IPS-15b (cell line): ENCODE measurements around the gene RAC2.

Experiments used
- H3K27me3 ChIP-seq: one replicate; pipeline ENCODE4 v1.6.1; 2013; ENCODE audit warnings: low read length; ENCODE audit not compliant: control insufficient read depth, insufficient read depth
- H3K36me3 ChIP-seq: one replicate; pipeline ENCODE4 v1.6.1; 2013; ENCODE audit warnings: low read length; ENCODE audit not compliant: control insufficient read depth, insufficient read depth
- H3K4me1 ChIP-seq: one replicate; pipeline ENCODE4 v1.6.1; 2013; ENCODE audit warnings: mild to moderate bottlenecking, low read length; ENCODE audit not compliant: control insufficient read depth, insufficient read depth
- H3K4me3 ChIP-seq: one replicate; pipeline ENCODE4 v1.5.1; 2013; ENCODE audit warnings: low read depth, low read length
- H3K9ac ChIP-seq: one replicate; pipeline ENCODE4 v1.6.1; 2013; ENCODE audit warnings: low read depth, mild to moderate bottlenecking, low read length
- H3K9me3 ChIP-seq: one replicate; pipeline ENCODE4 v1.6.1; 2013; ENCODE audit warnings: mild to moderate bottlenecking, low read length; ENCODE audit not compliant: control insufficient read depth, insufficient read depth

RAC2 gene

GRCh38 chr22:37218771-37219411 is 25.2 kb downstream of the RAC2 start:
- Histone ChIP-seq H3K36me3 (no peaks in the 10 kb centered on the region), H3K9me3 (no peaks in the 10 kb centered on the region), H3K27me3 (no peaks in the 10 kb centered on the region), H3K4me1 (no peaks in the 10 kb centered on the region), H3K9ac (no peak overlapping the region), H3K4me3 (no peak overlapping the region)

GRCh38 chr22:37218399-37218770 is 25.7 kb downstream of the RAC2 start:
- H3K9ac ChIP-seq: no peak overlapping the region
- no peaks in the 10 kb centered on the region for H3K36me3 ChIP-seq
- no peak overlapping the region for H3K4me3 ChIP-seq
- no peaks in the 10 kb centered on the region for H3K27me3 ChIP-seq
- H3K4me1 ChIP-seq: no peaks in the 10 kb centered on the region
- no peaks in the 10 kb centered on the region for H3K9me3 ChIP-seq

- H3K4me3 ChIP-seq: no peak overlapping the region
- no peak overlapping the region for H3K9ac ChIP-seq
Measured at GRCh38 chr22:37215890-37216289, 28.2 kb downstream of the RAC2 start.

DNA sequence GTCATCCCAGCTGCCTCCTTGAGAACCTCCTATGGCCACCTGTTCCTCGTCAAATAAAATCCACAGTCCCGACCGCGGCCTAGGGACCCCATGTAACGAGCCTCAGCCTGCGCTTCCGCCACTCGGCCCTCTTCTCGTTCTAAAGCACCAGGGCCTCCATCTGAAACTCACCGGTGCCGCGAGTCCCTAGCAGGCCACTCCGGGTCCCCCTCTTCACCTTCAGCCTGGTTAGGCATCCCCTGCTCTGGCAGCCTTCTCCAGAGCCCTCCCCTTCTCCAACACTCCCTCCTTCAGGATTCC is 29.4 kb downstream of the RAC2 start:
- no peaks in the 10 kb centered on the region for H3K9me3 ChIP-seq
- no peak overlapping the region for H3K4me3 ChIP-seq
- peaks cover 4% of the 10 kb centered on the region for H3K4me1 ChIP-seq
- H3K9ac ChIP-seq: no peak overlapping the region
- H3K36me3 ChIP-seq: no peaks in the 10 kb centered on the region
- H3K27me3 ChIP-seq: no peaks in the 10 kb centered on the region

More at GRCh38 chr22:37215890-37216289, 28.2 kb downstream of the RAC2 start:
- H3K9me3 ChIP-seq: no peaks in the 10 kb centered on the region
- peaks cover 4% of the 10 kb centered on the region for H3K4me1 ChIP-seq
- no peaks in the 10 kb centered on the region for H3K27me3 ChIP-seq
- no peaks in the 10 kb centered on the region for H3K36me3 ChIP-seq

DNA sequence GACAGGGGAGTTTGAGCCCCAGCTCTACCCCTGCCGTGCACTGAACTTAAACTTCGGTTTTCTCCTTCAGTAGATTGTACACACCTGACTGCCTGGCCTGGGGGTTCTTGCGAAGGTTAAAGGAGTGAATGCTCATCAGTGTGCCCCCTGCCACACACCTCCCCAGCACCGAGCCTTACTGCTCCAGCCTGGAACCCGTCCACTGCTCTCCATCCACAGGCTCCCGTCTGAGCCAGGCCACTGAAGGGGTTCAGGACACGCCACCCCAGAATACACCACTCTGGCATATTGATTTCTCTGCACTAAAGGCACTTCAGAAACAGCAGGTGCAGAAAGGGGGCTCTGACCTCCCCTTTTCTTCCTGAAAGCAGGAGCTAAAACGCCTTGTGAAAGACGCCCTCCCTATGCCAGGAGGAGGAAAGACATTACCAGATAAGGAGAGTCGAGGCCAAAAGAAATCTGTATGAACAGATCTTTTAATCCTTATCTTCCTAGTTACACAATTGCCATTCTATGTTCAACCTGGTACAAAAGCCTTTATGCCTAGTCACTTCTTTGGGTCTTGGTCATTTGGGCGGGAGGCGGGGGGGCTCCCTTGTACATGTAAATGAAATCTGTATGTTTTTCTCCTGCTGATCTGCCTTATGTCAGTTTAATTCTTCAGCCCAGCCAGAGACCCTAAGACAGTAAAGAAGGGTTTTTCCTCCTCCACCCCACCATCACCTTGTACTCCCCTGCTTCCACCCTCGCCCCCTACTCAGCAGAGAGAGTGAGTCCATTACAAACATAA is 29.9 kb downstream of the RAC2 start:
- no peak overlapping the region for H3K9ac ChIP-seq
- no peaks in the 10 kb centered on the region for H3K27me3 ChIP-seq
- no peak overlapping the region for H3K4me3 ChIP-seq
- no peaks in the 10 kb centered on the region for H3K9me3 ChIP-seq
- peaks cover 4% of the 10 kb centered on the region for H3K4me1 ChIP-seq
- H3K36me3 ChIP-seq: no peaks in the 10 kb centered on the region

DNA sequence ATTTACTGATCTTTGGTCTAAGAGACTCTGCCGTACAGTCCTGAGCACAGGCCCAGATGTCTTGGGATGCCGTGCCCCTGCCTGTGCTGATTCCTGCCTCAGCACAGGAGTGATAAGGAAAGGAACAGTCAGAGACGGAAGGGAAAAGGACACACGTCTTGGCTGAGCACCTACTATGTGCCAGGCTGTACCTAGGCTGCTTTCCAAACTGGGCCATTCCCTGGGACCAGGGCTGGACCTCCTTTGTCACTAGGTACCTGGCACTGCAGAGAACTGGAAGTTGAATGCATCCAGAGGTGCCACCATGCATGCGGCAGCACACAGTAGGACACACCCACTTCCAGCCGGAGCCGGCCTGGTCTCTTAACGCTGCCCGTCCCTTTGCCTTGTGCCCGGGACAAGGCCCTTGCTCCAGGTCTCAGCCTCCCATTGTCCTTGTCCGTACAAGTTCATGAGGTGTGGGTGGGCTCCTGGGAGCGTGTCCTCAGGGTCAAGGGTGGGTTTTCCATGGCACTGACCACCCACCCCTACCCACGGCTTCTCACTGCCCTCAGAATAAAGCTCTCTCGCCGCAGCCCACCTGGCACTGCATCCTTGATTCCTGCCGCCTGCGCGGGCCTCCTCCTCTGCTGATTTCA is 30.7 kb downstream of the RAC2 start:
- Histone ChIP-seq H3K4me3 (no peak overlapping the region), H3K36me3 (no peaks in the 10 kb centered on the region), H3K9ac (no peak overlapping the region), H3K27me3 (no peaks in the 10 kb centered on the region), H3K4me1 (peaks cover 4% of the 10 kb centered on the region), H3K9me3 (no peaks in the 10 kb centered on the region)

DNA sequence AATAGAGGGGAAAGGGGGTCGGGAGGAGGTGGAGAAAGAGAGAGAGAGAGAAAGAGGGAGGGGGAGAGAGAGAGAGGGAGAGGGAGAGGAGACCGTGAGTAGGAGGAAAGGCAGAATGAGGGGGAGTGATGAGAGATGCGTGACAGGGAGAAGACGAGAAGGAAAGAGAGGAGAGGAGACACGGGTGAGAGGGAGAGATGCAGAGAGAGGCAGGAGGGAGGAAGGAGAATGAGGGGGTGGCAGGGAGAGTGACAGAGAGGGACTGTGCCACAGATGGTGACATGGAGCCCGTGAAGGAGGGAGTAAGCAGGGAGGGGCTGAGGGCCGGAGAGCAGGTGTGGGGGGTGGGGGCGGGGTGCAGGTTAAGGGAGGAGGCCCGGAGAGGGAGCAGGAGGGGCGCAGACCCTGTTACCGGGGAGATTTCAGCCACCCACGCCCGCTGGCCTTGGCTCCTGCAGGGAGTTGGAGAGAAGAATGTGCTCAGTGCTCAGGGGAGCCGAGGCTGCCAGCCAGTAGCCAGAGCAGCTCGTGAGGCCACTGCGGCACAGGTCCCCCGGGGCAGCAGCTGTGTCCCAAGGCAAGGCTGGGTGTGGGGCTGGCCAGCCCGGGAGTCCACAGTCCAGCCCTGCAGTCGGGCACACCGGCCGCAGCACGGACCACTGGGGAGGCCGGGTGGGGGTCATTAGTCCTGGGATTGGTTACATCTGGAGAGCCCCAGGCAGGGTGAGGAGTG is 31.7 kb downstream of the RAC2 start, which contains the start of gene SSTR3:
Gene SSTR3 (minus strand): TSS at position 304 of the 733 bp plus-strand sequence. CDS start 4,674 bp downstream, outside the sequence.
- H3K9ac ChIP-seq: no peak within 1 kb of the TSS
- H3K4me1 ChIP-seq: peaks cover 4% of the 10 kb centered on the region
- no peaks in the 10 kb centered on the region for H3K9me3 ChIP-seq
- H3K36me3 ChIP-seq: no peaks in the 10 kb centered on the region
- no peaks in the 10 kb centered on the region for H3K27me3 ChIP-seq
- H3K4me3 ChIP-seq: no peak within 1 kb of the TSS

DNA sequence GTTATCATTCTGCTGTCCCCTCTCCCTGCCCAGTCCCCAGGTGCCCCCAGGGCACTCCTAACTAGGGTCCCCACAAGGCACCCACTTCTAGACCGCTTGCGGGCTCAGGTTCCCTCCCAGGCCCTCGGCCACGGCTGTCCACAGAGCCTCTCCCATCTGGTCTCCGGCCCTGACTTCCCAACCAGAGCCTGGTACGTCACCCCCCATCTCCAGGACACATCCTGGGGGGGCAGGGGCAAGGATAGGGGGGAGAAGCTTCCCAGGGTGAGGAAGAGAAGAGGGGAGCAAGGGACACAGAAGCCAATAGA is 32.2 kb downstream of the RAC2 start:
- Histone ChIP-seq H3K4me1 (peaks cover 4% of the 10 kb centered on the region), H3K4me3 (no peak overlapping the region), H3K9me3 (no peaks in the 10 kb centered on the region), H3K27me3 (no peaks in the 10 kb centered on the region), H3K36me3 (no peaks in the 10 kb centered on the region), H3K9ac (no peak overlapping the region)

DNA sequence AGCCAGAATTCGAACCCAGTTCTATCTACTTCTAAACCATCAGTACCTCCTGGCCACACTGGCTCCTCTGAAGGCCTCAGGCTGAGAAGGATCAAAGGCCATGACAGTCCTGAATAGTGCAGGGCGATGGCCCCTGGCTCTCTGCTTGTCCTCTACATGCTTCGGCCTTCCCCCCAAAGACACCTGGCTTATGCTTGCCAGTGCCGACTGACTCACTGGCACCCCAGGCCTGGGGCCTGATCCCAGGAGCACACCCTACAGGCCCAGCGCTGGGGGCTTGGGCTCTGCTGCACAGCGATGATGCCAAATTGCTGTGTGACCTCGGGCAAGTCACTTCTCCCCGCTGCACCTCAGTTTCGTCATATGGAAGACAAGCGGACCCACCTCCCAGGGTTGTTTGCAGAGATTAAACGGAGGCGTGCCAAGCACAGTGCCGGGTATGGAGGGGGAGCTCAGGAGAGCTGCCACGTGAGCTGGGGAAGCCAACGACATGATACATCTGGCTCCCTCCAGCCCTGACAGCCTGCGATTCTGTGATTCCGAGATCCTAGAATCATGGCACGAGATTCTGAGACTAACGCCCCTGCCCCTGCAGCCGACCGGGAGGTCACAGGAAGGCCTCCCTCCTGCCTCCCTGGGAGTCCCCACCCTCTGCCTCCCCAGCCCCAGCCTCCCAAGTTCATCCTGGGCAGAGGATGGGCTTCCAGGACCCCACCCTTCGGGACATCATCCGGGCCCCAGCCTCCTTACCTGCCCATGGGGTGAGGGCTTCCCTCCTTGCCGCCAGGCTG is 32.8 kb downstream of the RAC2 start:
- H3K4me1 ChIP-seq: peaks cover 4% of the 10 kb centered on the region

GRCh38 chr22:37210041-37210803 is 33.8 kb downstream of the RAC2 start:
- Histone ChIP-seq H3K9ac (no peak overlapping the region), H3K9me3 (no peaks in the 10 kb centered on the region), H3K36me3 (no peaks in the 10 kb centered on the region)

More for the DNA sequence above, 32.8 kb downstream of the RAC2 start:
- Histone ChIP-seq H3K27me3 (no peaks in the 10 kb centered on the region), H3K9ac (no peak overlapping the region), H3K9me3 (no peaks in the 10 kb centered on the region), H3K4me3 (no peak overlapping the region), H3K36me3 (no peaks in the 10 kb centered on the region)

More at GRCh38 chr22:37210041-37210803, 33.8 kb downstream of the RAC2 start:
- Histone ChIP-seq H3K4me1 (peaks cover 4% of the 10 kb centered on the region), H3K4me3 (no peak overlapping the region), H3K27me3 (no peaks in the 10 kb centered on the region)
